Measurements from ENCODE around the gene IL17RE. TPM values are rescaled to one million over a fixed set of nuclear protein-coding genes. Genes with fewer than 3 reads are reported as not detected.

Gene IL17RE
- total and polyA plus RNA-seq, 2 of the 13 experiments (the other 11 are each of a cell fraction or from before 2014, with no cell fraction given), result 14.5 to 24.1 TPM

DNA sequence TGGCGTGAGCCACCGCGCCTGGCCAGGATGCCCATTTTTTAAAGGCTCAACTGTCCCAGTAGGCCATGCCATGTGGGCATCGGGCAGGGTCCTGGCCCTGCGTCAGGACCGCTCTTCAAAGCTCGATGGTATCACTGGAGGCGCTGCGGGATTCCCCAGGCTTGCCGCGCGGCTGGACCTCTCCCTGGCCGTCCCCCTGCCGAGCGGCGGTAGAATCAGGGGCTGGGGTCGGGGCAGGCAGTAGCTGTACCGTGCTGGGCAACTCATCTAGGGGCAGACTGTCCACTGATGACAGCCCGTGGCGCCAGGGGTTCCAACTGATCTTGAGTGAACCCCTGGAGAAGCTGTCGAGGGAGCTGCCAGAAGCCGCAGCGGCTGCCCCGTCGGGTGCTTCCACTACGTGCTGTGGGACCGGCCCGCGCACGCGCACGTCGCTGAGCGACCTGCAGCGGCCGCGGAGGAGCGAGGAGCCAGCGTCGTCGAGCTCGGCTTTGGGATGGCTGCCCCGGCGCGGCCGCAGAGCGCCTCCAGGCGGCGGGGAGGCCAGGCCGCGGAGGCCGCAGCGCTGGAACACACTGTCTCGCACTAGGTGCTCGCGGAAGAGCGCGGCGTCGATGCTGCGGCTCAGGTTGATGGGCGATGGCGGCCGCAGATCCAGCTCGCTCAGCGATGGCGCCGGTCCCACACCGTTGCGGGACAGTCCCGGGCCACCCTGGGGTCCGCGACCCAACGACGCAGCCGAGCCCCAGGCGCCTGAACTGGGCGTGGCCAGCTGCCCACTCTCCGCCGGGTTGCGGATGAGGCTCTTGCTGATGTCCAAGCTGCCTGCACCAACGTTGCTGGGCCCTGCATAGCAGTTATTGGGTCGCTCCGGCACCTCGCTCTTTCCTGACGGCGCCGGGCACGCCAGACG lies 43.7 kb downstream of the IL17RE start (continued):
- TF ChIP-seq TBL1XR1 (IDR thresholded peaks at IDR 0.05; ENCODE audit: borderline replicate concordance, low read length, partially characterized antibody), result no peak
- no peak for TF ChIP-seq NKX3-1 (CRISPR knock-in tag; IDR thresholded peaks at IDR 0.05)
- TF ChIP-seq ZBTB7A (CRISPR knock-in tag; IDR thresholded peaks at IDR 0.05), result peak; percentile 62; the same call in 1 of the 2 replicates
- TF ChIP-seq, protein P1, sequence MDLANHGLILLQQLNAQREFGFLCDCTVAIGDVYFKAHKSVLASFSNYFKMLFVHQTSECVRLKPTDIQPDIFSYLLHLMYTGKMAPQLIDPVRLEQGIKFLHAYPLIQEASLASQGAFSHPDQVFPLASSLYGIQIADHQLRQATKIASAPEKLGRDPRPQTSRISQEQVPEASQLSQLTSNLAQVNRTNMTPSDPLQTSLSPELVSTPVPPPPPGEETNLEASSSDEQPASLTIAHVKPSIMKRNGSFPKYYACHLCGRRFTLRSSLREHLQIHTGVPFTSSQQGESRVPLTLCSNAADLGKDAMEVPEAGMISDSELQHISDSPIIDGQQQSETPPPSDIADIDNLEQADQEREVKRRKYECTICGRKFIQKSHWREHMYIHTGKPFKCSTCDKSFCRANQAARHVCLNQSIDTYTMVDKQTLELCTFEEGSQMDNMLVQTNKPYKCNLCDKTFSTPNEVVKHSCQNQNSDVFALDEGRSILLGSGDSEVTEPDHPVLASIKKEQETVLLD (CRISPR knock-in tag; IDR thresholded peaks at IDR 0.05; ENCODE audit: low read depth), result peak; percentile 46; the same call in 1 of the 2 replicates
- peak; percentile 75; the same call in 1 of the 2 replicates for TF ChIP-seq ZSCAN30 (CRISPR knock-in tag; IDR thresholded peaks at IDR 0.05)
- TF ChIP-seq, protein P2, sequence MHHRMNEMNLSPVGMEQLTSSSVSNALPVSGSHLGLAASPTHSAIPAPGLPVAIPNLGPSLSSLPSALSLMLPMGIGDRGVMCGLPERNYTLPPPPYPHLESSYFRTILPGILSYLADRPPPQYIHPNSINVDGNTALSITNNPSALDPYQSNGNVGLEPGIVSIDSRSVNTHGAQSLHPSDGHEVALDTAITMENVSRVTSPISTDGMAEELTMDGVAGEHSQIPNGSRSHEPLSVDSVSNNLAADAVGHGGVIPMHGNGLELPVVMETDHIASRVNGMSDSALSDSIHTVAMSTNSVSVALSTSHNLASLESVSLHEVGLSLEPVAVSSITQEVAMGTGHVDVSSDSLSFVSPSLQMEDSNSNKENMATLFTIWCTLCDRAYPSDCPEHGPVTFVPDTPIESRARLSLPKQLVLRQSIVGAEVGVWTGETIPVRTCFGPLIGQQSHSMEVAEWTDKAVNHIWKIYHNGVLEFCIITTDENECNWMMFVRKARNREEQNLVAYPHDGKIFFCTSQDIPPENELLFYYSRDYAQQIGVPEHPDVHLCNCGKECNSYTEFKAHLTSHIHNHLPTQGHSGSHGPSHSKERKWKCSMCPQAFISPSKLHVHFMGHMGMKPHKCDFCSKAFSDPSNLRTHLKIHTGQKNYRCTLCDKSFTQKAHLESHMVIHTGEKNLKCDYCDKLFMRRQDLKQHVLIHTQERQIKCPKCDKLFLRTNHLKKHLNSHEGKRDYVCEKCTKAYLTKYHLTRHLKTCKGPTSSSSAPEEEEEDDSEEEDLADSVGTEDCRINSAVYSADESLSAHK (CRISPR knock-in tag; IDR thresholded peaks at IDR 0.05; ENCODE audit: borderline replicate concordance), result no peak; the same call in 1 of the 2 replicates
- TF ChIP-seq, protein P3, sequence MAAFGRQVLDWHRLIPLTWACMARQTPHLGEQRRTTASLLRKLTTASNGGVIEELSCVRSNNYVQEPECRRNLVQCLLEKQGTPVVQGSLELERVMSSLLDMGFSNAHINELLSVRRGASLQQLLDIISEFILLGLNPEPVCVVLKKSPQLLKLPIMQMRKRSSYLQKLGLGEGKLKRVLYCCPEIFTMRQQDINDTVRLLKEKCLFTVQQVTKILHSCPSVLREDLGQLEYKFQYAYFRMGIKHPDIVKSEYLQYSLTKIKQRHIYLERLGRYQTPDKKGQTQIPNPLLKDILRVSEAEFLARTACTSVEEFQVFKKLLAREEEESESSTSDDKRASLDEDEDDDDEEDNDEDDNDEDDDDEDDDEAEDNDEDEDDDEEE (CRISPR knock-in tag; IDR thresholded peaks at IDR 0.05), result no peak; the same call in 1 of the 2 replicates
- no peak for TF ChIP-seq ATAD3A (CRISPR knock-in tag; IDR thresholded peaks at IDR 0.05)
- TF ChIP-seq ZNF629 (CRISPR knock-in tag; conservative IDR thresholded peaks at IDR 0.05), result peak; percentile 61; the same call in 1 of the 2 replicates
- no peak for TF ChIP-seq GATAD2A (CRISPR knock-in tag; IDR thresholded peaks at IDR 0.05)
- 0 out of 2 replicates have a peak, but pooled peaks have one; percentile 55 for TF ChIP-seq ZBTB42 (CRISPR knock-in tag; IDR thresholded peaks at IDR 0.05)
- TF ChIP-seq ZNF136 (CRISPR knock-in tag; IDR thresholded peaks at IDR 0.05; ENCODE audit: low read depth), result no peak
- no peak for TF ChIP-seq PITX1 (CRISPR knock-in tag; IDR thresholded peaks at IDR 0.05)
- TF ChIP-seq SSRP1 (CRISPR knock-in tag; IDR thresholded peaks at IDR 0.05), result peak; percentile 52; the same call in 1 of the 2 replicates
- peak; percentile 58 for TF ChIP-seq TBX2 (CRISPR knock-in tag; IDR thresholded peaks at IDR 0.05; ENCODE audit: borderline replicate concordance)
- TF ChIP-seq GLI4 (CRISPR knock-in tag; IDR thresholded peaks at IDR 0.05; ENCODE audit: borderline replicate concordance), result no peak
- TF ChIP-seq ZNF747 (CRISPR knock-in tag; IDR thresholded peaks at IDR 0.05; ENCODE audit: borderline replicate concordance), result 0 out of 2 replicates have a peak, but pooled peaks have one; percentile 20
- TF ChIP-seq PCBP2 (optimal IDR thresholded peaks at IDR 0.05; ENCODE audit: low read depth, low read length, poor library complexity, severe bottlenecking), result no peak
- TF ChIP-seq, protein P4, sequence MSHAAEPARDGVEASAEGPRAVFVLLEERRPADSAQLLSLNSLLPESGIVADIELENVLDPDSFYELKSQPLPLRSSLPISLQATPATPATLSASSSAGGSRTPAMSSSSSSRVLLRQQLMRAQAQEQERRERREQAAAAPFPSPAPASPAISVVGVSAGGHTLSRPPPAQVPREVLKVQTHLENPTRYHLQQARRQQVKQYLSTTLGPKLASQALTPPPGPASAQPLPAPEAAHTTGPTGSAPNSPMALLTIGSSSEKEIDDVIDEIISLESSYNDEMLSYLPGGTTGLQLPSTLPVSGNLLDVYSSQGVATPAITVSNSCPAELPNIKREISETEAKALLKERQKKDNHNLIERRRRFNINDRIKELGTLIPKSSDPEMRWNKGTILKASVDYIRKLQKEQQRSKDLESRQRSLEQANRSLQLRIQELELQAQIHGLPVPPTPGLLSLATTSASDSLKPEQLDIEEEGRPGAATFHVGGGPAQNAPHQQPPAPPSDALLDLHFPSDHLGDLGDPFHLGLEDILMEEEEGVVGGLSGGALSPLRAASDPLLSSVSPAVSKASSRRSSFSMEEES (CRISPR knock-in tag; IDR thresholded peaks at IDR 0.05), result peak; percentile 24; the same call in 1 of the 2 replicates
- TF ChIP-seq, protein P5, sequence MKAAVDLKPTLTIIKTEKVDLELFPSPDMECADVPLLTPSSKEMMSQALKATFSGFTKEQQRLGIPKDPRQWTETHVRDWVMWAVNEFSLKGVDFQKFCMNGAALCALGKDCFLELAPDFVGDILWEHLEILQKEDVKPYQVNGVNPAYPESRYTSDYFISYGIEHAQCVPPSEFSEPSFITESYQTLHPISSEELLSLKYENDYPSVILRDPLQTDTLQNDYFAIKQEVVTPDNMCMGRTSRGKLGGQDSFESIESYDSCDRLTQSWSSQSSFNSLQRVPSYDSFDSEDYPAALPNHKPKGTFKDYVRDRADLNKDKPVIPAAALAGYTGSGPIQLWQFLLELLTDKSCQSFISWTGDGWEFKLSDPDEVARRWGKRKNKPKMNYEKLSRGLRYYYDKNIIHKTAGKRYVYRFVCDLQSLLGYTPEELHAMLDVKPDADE (CRISPR knock-in tag; IDR thresholded peaks at IDR 0.05), result peak; percentile 83; the same call in 1 of the 2 replicates
- no peak for TF ChIP-seq CENPX (CRISPR knock-in tag; IDR thresholded peaks at IDR 0.05)

All from HepG2 (cell line).